ENCODE results near the gene C1QA.
A peak's percentile ranks its signal among the peaks of the same experiment; 100 is the strongest.
"Not testable (repeated sequence)": the region's sequence is repeated elsewhere in the genome, so short reads cannot be mapped to it uniquely, and the experiment has no call there.

The C1QA gene

GRCh38 chr1:22641247-22641646 lies 4.8 kb downstream of the C1QA start:
- no peak for DNase-seq (ENCODE audit: low read depth in 2 of 2)

DNA sequence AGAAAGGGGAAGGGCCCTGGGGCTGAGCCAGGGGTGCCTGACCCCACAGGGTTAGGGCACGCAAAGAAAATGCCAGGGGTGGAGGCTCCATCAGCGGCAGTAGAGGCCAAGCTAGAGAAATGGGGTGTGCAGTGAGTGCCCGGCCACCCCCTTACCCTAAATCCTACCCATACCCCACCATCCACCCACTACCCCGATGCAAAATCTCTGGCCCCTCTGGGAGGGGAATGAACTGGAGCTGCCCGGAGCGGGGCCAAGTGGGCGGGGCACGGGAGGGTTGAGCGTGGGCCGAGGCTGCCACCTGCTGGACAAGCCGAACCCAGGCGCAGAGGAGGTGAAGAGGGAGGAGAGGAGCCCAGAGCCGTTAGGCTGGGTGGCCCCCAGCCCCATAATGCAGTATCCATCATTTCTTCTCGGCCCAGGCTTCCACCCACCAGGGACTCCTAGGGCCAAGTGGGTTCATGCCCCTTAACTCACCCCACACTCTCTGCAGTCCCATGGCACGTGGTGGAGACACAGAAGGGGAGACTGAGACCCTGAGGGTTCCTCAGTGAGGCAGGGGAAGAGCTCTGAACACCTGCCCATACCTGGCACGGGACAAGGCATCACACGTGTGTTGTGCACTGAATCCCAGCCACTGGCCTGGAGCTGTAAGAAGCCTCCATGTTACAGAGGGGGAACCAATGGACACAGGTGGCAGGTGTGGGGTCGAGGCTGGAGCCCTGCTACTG lies 5.6 kb downstream of the C1QA start:
- DNase-seq (ENCODE audit: low read depth in 2 of 2): peak; percentile 39 to 64

DNA sequence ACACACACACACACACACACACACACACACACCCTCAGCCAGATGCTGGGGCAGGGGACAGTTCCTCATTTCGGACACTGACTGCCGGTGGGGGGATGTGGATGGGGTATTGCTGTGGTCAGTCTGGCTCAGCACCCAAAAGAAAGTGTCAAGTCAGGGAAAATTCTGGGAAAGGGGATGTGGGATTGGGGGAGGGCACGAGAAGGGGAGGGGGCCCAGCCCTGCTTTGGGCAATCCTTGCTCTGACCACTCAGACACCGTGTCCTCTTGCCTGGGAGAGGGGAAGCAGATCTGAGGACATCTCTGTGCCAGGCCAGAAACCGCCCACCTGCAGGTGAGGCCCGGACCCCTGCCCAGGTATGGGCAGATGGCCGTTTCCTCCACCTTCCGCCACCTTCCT lies 7.0 kb downstream of the C1QA start, which contains the start of gene C1QC:
TSS of gene C1QC (plus strand) at position 253 of the 400 bp plus-strand sequence. CDS start 391 bp downstream, outside the sequence.
- no peak for DNase-seq (ENCODE audit: low read depth in 2 of 2)

GRCh38 chr1:22643928-22644327 lies 7.5 kb downstream of the C1QA start:
- no peak for DNase-seq (ENCODE audit: low read depth in 2 of 2)

DNA sequence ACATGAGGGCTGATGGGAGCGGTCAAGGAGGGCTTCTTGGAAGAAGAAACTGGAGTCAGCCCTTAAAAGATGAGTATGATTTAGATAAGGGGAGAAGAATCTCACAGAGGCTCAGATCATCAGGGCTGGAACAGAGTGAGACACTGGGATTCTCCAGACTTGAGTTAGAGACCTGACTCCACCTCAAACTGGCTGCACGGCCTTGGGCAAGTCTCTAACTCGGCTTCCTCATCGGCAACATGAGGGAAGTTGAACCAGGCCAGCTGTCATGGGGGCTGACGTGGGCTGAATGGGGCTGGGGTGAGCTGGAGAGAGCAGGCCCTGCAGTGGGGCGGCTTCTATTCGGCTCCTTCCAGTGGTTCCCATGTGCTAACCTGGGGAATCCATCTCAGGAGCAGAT lies 9.5 kb downstream of the C1QA start:
- DNase-seq (ENCODE audit: low read depth in 2 of 2): no peak

GRCh38 chr1:22646384-22646783 lies 10.0 kb downstream of the C1QA start:
- DNase-seq (ENCODE audit: low read depth in 2 of 2): no peak

DNA sequence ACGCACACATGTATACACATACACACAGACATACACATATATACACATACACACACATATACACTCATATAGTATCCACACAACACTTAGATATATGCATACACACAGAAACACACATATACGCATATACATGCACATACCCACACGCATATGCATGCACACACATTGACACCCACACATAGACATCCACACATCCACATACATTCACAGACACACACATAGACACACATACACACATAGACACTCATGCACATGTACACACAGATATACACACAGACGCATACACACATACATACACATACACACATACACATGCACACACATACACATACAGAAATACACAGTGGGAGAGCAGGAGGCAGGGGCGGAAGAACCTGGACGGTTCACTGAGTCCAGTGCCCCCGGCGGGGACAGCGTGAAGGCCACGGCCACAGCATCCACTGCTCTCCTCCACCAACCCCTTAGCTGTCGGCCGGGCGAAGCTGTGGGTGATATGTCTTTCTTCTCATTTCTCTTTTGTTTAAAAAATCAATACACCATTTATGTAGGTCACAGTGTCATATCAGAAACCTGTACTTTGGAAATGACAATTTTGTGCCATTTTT lies 13.8 kb downstream of the C1QA start:
- no peak for DNase-seq (ENCODE audit: low read depth in 2 of 2)

GRCh38 chr1:22651941-22652856 lies 15.8 kb downstream of the C1QA start:
- DNase-seq (ENCODE audit: low read depth in 2 of 2): no peak

DNA sequence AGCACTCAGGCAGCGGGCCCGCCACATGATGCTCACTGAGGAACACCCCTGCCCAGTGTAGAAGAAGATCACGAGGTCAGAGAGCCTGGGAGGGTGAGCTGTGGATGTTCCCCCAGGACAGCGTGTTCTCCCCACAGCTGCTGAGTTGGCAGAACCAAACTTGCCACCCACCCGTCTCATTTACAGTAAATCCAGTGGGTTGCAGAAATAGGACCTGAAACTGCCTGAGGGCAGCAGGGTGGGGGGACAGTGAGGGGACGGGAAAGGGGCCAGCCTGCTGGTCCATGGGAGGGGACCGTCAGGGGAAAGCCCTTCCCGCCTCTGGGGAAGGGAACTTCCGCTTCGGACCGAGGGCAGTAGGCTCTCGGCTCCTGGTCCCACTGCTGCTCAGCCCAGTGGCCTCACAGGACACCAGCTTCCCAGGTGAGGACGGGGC lies 16.5 kb downstream of the C1QA start, which contains the start of gene C1QB:
TSS of gene C1QB (plus strand) at position 356 of the 436 bp plus-strand sequence. CDS start 6,227 bp downstream, outside the sequence.
- no peak for DNase-seq (ENCODE audit: low read depth in 2 of 2)

GRCh38 chr1:22654692-22655091 lies 18.3 kb downstream of the C1QA start:
- DNase-seq (ENCODE audit: low read depth in 2 of 2): no peak

GRCh38 chr1:22658385-22659163 lies 22.1 kb downstream of the C1QA start:
- no peak for DNase-seq (ENCODE audit: low read depth in 2 of 2)

- no peak for DNase-seq (ENCODE audit: low read depth in 2 of 2)
These were observed 24.4 kb downstream of the C1QA start for GRCh38 chr1:22660716-22661241.

DNA sequence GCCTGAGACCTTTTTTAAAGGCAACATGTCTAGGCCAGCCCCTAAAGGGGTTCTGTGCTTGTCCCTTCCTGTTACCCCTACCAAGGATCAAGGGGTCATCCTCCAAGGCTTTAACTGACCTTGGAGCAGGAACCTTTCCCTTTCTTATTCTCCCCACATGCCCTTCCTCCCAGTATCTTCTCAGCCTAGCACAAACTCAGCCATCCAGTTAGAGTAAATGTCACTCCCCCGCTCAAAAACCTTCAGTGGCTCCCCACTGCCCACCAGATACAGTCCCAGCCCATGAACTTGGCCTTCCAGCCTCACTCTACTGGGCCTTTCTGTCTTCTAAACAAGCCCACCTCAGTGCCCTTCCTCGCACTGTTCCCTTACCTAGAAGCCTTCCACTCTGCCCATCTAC lies 25.5 kb downstream of the C1QA start:
- DNase-seq (ENCODE audit: low read depth in 2 of 2): no peak

- DNase-seq (ENCODE audit: low read depth in 2 of 2): no peak
These were observed 25.9 kb downstream of the C1QA start for GRCh38 chr1:22662318-22662717.

GRCh38 chr1:22662986-22663408 lies 26.6 kb downstream of the C1QA start:
- DNase-seq (ENCODE audit: low read depth in 2 of 2): no peak

DNA sequence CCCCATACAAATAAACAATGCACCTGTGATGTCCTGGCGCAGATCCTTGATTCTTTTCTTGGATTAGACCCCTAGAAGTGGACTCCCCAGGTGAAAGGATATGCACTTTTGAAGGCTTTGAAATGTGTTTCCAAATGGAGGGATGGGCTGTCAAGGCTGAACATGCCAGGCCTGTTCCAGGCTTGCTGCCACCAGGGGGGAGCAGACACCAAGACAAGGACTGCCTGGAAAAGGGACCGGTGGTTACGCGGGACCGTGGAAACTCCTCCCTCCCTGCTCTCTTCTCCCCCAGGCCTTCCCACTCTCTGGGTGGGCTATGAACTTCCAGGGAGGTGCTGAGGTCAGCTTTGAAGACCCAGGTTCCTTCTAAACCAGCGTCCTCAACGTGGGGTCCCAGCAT lies 29.3 kb downstream of the C1QA start:
- DNase-seq (ENCODE audit: low read depth in 2 of 2): no peak

- no peak for DNase-seq (ENCODE audit: low read depth in 2 of 2)
These were observed 30.0 kb downstream of the C1QA start for GRCh38 chr1:22666412-22666811.

- not testable (repeated sequence) for DNase-seq (ENCODE audit: low read depth in 2 of 2)
These were observed 32.4 kb downstream of the C1QA start for GRCh38 chr1:22668840-22669239.

- DNase-seq (ENCODE audit: low read depth in 2 of 2): no peak
These were observed 34.0 kb downstream of the C1QA start for GRCh38 chr1:22670352-22670975.

DNA sequence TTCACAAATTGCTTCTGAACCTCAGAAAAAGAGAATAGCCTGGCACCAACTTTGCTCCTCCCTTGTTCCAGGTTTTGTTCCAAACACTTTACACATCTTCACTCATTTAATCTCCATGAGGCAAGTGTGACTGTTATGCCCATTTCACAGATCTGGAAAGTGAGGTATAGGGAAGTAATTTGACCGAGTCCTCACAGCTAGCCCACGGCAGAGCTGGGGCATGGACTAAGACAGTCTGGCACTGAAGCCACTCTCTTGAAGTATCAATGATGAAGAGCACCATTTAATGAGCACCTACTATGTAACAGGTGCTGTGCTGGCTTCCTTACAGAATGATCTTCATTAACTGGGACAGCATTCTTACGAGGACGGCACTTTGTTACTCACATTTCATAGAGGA lies 35.6 kb downstream of the C1QA start:
- no peak for DNase-seq (ENCODE audit: low read depth in 2 of 2)
